SHP77 (cell line): ENCODE results near the gene RFTN2.

ENCODE experiments used
- DNase-seq, 2 experiments: peaks; one replicate each; lab custom pipeline; 2025; lab: John Stamatoyannopoulos, UW

Gene RFTN2

GRCh38 chr2:197547163-197547900 lies 128.1 kb downstream of the RFTN2 start:
- no peak for DNase-seq

GRCh38 chr2:197543206-197543605 lies 132.2 kb downstream of the RFTN2 start:
- no peak for DNase-seq

- DNase-seq: no peak
Measured at GRCh38 chr2:197539734-197540133, 135.7 kb downstream of the RFTN2 start.

- DNase-seq: no peak
Measured at GRCh38 chr2:197538412-197538811, 137.0 kb downstream of the RFTN2 start.
